Activated naive CD4-positive, alpha-beta T cell treated with anti-CD3 and anti-CD28 coated beads for 36 hours (primary cell): ENCODE results near the gene CDH24. TPM values are rescaled to one million over a fixed set of nuclear protein-coding genes. Genes with fewer than 3 reads are reported as not detected.
"Not testable (repeated sequence)": the region's sequence is repeated elsewhere in the genome, so short reads cannot be mapped to it uniquely, and the experiment has no call there.

ENCODE experiments used
- CTCF ChIA-PET: fragments of 350-600 bp; sonication (Branson Sonifier 250); formaldehyde crosslinking; loops from one replicate; lab custom pipeline; 2021; ENCODE audit warnings: antibody characterized with exemption; lab: Charles Lee
- DNase-seq: peaks from one replicate; pipeline ENCODE4 v3.0.0-alpha.2; 2020
- H3K27ac Mint-ChIP-seq: one replicate; pipeline ENCODE4 v1.8.0; 2021; ENCODE audit warnings: mild to moderate bottlenecking, mixed read lengths
- H3K27me3 Mint-ChIP-seq: one replicate; pipeline ENCODE4 v1.8.0; 2021; ENCODE audit warnings: low read depth, mixed read lengths
- H3K36me3 Mint-ChIP-seq: one replicate; pipeline ENCODE4 v1.8.0; 2021; ENCODE audit warnings: low read depth, mixed read lengths
- H3K4me1 Mint-ChIP-seq: one replicate; pipeline ENCODE4 v1.8.0; 2021; ENCODE audit warnings: low read depth, mixed read lengths
- H3K4me3 Mint-ChIP-seq: one replicate; pipeline ENCODE4 v1.8.0; 2021; ENCODE audit warnings: mild to moderate bottlenecking, moderate library complexity, mixed read lengths
- H3K9me3 Mint-ChIP-seq: one replicate; pipeline ENCODE4 v1.8.0; 2021; ENCODE audit warnings: mixed read lengths
- intact Hi-C: fragments of 100-400 bp; cut with micrococcal nuclease; formaldehyde crosslinking; loops from one replicate; pipeline ENCODE4 v1.15.1; 2023
- total RNA-seq, 2 experiments: library from RNA; stranded (reverse); gene quantifications; one replicate each; pipeline ENCODE4 v1.2.3, GENCODE V29; 2021

CDH24 gene
- total RNA-seq, 2 experiments from 2014 or later = 1.3 to 1.4 TPM

DNA sequence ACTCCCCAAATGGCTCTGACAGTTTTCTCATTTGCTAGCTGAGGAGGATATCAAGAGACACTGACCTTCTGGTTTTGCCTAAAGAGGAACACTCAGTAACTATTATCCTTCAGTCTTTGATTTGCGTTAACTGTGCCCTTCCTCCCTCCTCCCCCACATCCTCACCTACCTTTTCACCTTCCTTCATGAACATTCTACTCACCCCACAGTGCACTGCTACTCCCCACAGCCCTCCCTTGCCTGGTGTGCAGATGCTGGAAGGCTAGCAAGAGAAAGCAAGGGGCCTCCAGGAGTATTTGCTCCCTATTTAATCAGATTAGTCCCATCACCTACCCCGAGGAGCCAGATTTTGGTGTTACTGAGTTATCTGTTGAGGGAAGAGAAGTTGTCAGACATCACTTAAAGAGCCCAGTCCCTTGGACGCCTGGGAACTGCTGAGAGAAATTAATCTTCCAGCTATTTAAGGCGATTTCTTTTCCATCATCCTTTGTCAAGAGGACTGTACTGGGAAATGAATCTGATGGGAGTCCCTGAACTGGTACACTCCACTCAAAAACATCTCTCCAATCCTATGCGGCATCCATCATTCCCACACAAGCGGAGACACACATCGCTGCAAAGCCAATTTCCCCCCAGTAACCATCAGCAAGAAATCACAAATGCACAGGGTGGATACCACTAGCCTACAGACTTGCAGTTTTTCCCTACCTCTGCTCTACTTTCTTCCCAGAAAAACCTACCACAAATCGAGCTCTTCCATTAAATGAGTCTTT lies 34.1 kb downstream of the CDH24 start:
- intact Hi-C loops = no loop called here
- DNase-seq = no peak

GRCh38 chr14:23021889-23022442 lies 35.4 kb downstream of the CDH24 start:
- H3K36me3 Mint-ChIP-seq = peaks cover 35% of the 10 kb centered on the region
- H3K27me3 Mint-ChIP-seq = no peaks in the 10 kb centered on the region
- CTCF ChIA-PET = interaction anchor here (0.7 to 3.0 kb wide), 12 partner anchors 8 to 92 kb away, joined by 3 to 24 read pairs (median 4); no protein-coding TSS in a partner anchor
- no peak for DNase-seq
- H3K4me1 Mint-ChIP-seq = peaks cover 60% of the 10 kb centered on the region
- intact Hi-C loops = no loop called here
- H3K9me3 Mint-ChIP-seq = no peaks in the 10 kb centered on the region
- H3K4me3 Mint-ChIP-seq = peak overlapping the region; percentile 53
- peak overlapping the region; percentile 78 for H3K27ac Mint-ChIP-seq

More for the DNA sequence above, 34.1 kb downstream of the CDH24 start:
- H3K36me3 Mint-ChIP-seq = peaks cover 42% of the 10 kb centered on the region
- H3K27ac Mint-ChIP-seq = peak overlapping the region; percentile 74
- peaks cover 65% of the 10 kb centered on the region for H3K4me1 Mint-ChIP-seq
- H3K27me3 Mint-ChIP-seq = no peaks in the 10 kb centered on the region
- H3K4me3 Mint-ChIP-seq = no peak overlapping the region
- CTCF ChIA-PET = interaction anchor here (0.6 to 3.0 kb wide), 9 partner anchors 10 to 46 kb away, joined by 3 to 24 read pairs (median 7); partner anchors contain the start of genes AJUBA and CDH24
- no peaks in the 10 kb centered on the region for H3K9me3 Mint-ChIP-seq

DNA sequence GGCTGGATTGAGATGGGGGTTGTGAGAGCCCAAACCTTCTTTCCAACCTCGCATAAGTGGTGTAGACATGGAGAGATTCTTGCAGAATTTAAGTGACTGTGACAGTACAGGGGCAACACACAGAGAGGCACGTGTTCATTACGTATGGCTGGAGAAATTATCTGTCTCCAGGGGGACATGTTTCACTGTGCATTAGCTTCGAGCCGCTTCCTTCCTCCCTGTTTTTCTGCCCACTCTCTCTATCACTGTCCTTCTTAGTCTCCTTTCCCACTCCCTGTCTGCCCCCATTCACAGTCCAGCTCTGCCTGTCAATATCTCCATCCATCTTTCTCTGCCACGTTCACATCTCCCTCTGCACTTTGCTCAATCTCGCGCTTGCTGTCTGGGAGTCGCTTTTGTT lies 35.9 kb downstream of the CDH24 start:
- CTCF ChIA-PET = interaction anchor here (0.7 to 3.0 kb wide), 10 partner anchors 8 to 92 kb away, joined by 3 to 24 read pairs (median 4); no protein-coding TSS in a partner anchor
- intact Hi-C loops = no loop called here
- Mint-ChIP-seq H3K9me3 (no peaks in the 10 kb centered on the region), H3K27ac (peak overlapping the region; percentile 78), H3K4me1 (peaks cover 61% of the 10 kb centered on the region), H3K27me3 (no peaks in the 10 kb centered on the region), H3K36me3 (peaks cover 35% of the 10 kb centered on the region), H3K4me3 (peak overlapping the region; percentile 53)
- no peak for DNase-seq

- Mint-ChIP-seq H3K27ac (peak overlapping the region; percentile 78), H3K27me3 (no peaks in the 10 kb centered on the region), H3K36me3 (peaks cover 27% of the 10 kb centered on the region), H3K9me3 (no peaks in the 10 kb centered on the region), H3K4me3 (peak overlapping the region; percentile 5), H3K4me1 (peaks cover 57% of the 10 kb centered on the region)
- DNase-seq = no peak
- CTCF ChIA-PET = interaction anchor here (0.7 to 2.0 kb wide), 9 partner anchors 8 to 91 kb away, joined by 3 to 10 read pairs (median 4); no protein-coding TSS in a partner anchor
- intact Hi-C loops = no loop called here
Measured at GRCh38 chr14:23020143-23021128, 36.9 kb downstream of the CDH24 start.

DNA sequence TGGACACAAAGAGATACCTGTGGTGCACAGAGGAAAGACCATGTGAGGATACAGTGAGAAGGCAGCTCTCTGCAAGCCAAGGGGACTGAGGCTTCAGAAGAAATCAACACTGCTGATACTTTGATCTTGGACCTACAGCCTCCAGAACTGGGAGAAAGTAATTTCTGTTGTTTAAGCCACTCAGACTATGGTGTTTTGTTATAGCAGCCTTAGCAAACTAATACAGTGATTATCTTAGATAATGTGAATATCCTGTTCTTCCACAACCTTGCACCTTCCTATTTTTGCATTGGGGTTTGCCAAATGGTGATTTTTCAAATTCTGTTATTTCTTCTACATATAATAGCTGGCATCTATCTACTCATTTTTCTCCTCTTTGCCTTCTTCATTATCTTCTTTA lies 39.2 kb downstream of the CDH24 start:
- Mint-ChIP-seq H3K4me3 (no peak overlapping the region), H3K9me3 (no peaks in the 10 kb centered on the region), H3K27ac (no peak overlapping the region), H3K27me3 (no peaks in the 10 kb centered on the region), H3K36me3 (peaks cover 7% of the 10 kb centered on the region), H3K4me1 (peaks cover 39% of the 10 kb centered on the region)
- CTCF ChIA-PET = no interaction called here
- DNase-seq = no peak
- intact Hi-C loops = no loop called here

DNA sequence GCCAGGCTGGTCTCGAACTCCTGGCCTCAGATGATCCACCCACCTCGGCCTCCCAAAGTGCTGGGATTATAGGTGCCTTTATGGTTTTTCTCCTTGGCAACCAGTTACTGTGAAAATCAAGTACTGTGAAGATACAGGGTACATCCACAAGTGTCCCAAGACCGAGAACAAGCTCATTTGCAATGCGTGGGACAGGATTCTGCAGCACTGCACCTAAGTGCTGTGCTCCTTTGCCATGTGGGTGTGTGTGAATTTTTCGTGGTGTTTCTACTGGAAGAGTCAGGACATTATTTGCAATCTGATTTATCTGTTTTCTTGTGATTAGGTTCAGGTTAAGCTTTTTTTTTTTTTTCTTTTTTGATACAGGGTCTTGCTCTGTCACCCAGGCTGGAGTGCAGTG lies 40.2 kb downstream of the CDH24 start:
- no peak for DNase-seq
- Mint-ChIP-seq H3K9me3 (no peaks in the 10 kb centered on the region), H3K4me1 (peaks cover 30% of the 10 kb centered on the region), H3K27ac (no peak overlapping the region), H3K27me3 (no peaks in the 10 kb centered on the region), H3K4me3 (no peak overlapping the region), H3K36me3 (peaks cover 2% of the 10 kb centered on the region)
- CTCF ChIA-PET = interaction anchor here (0.6 to 1.6 kb wide), 4 partner anchors 10 to 43 kb away, joined by 3 to 8 read pairs (median 4); no protein-coding TSS in a partner anchor
- intact Hi-C loops = no loop called here

GRCh38 chr14:23015618-23016017 lies 41.7 kb downstream of the CDH24 start:
- H3K4me3 Mint-ChIP-seq = peak overlapping the region; percentile 39
- peaks cover 15% of the 10 kb centered on the region for H3K4me1 Mint-ChIP-seq
- no peaks in the 10 kb centered on the region for H3K27me3 Mint-ChIP-seq
- CTCF ChIA-PET = interaction anchor here (0.7 to 2.5 kb wide), 5 partner anchors 9 to 52 kb away, joined by 3 to 8 read pairs (median 3); no protein-coding TSS in a partner anchor
- no peaks in the 10 kb centered on the region for H3K9me3 Mint-ChIP-seq
- no peak for DNase-seq
- H3K36me3 Mint-ChIP-seq = no peaks in the 10 kb centered on the region
- H3K27ac Mint-ChIP-seq = peak overlapping the region; percentile 60
- intact Hi-C loops = no loop called here

DNA sequence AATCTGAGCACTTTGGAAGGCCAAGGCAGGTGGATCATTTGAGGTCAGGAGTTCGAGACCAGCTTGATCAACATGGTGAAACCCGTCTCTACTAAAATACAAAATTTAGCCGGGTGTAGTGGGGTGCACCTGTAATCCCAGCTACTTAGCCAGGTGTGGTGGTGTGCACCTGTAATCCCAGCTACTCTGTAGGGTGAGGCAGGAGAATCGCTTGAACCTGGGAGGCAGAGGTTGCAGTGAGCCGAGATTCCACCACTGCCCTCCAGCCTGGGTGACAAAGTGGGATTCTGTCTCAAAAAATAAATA lies 43.6 kb downstream of the CDH24 start:
- H3K9me3 Mint-ChIP-seq, H3K4me3 Mint-ChIP-seq, DNase-seq, H3K27me3 Mint-ChIP-seq, intact Hi-C loops, H3K27ac Mint-ChIP-seq, H3K36me3 Mint-ChIP-seq: not testable (repeated sequence)
- CTCF ChIA-PET = interaction anchor here (0.9 kb wide), 1 partner anchor 8 kb away, joined by 4 read pairs; no protein-coding TSS in a partner anchor
- H3K4me1 Mint-ChIP-seq = peaks cover 16% of the 10 kb centered on the region

DNA sequence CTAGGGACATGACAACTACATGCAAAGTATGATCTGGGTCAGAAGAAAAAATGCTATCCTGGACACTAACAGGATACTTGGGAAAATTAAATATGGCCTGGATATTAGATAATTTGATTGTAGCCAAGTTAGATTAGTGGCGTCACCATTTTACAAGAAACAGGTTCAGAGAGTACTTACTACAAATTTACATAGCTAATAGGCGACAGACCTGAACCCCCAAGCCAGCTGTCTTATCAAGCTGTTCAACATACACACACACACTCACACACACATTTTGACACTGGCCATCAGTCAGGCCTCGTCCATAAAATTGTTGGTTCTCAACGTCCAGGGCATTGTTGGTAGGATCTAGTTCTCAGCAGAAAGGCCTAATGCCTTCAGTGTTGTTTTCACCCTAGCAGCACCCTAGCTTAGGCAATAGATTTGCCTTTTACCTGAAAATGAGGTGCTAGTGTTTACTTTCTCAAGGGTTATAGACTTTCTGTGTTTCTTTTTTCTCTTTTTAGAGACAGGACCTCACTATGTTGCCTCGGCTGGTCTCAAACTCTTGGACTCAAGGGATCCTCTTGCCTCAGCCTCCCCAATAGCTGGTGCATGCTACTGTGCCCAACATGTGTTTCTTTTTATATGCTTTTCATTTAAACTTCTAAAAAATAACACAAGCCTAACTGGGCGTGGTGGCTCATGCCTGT lies 44.1 kb downstream of the CDH24 start:
- Mint-ChIP-seq H3K9me3 (no peaks in the 10 kb centered on the region), H3K4me3 (no peak overlapping the region)

DNA sequence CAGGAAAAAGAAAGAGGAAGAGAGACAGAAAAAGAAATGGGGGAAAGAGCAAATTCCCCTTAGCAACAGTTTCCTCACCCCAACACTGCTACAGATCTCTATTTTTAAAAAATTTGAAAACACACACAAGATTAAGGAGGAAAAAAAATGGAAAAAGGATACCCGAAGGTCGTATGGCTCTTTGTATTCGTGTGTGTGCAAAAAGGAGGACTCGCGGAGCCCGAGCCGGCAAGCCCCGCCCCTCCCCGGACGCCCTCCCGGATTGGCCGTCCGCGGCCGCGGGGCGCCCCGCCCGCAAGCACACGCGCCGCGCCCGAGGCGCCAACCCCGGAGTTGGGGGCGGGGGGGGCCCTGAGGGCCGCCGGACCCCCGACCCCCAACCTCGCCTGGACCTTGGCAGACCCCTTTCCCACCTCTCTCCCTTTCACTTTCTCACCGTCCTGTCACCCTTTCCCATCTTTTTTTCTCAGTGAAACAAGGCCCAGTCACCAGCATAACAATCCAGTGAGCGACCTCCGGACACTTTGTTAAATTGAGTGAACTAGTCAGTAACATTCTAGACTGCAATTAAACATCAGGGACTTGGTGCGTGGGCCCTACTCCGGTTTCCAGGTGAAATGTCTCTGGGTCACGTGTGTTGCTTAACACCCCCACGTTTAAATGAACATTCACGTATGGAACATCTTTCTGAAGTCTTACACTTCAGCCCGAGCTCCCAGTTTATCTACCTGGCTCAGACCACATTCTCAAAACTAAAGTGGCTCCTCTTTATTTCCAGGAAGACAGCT lies 47.2 kb downstream of the CDH24 start, which contains the start of gene C14orf93:
Gene C14orf93 (minus strand): TSS at position 205 of the 788 bp plus-strand sequence. CDS start 11,120 bp downstream, outside the sequence.
- peak within 1 kb of the TSS; percentile 97 for H3K4me3 Mint-ChIP-seq
- H3K36me3 Mint-ChIP-seq = peaks cover 4% of the 10 kb centered on the region
- DNase-seq = peak; percentile 90
- peak within 1 kb of the TSS; percentile 98 for H3K27ac Mint-ChIP-seq
- no peaks in the 10 kb centered on the region for H3K27me3 Mint-ChIP-seq
- CTCF ChIA-PET = interaction anchor here (0.6 to 2.2 kb wide), 8 partner anchors 14 to 100 kb away, joined by 3 to 11 read pairs (median 4); partner anchors contain the start of gene PSMB5
- H3K9me3 Mint-ChIP-seq = no peaks in the 10 kb centered on the region
- intact Hi-C loops = loop anchor here (5.0 to 10.0 kb wide), 2 partner anchors 1105 to 1743 kb away; partner anchors contain the start of genes DCAF11, HNRNPC and NRL
- H3K4me1 Mint-ChIP-seq = peaks cover 32% of the 10 kb centered on the region

More for the DNA sequence above, 44.1 kb downstream of the CDH24 start:
- Mint-ChIP-seq H3K4me1 (peaks cover 21% of the 10 kb centered on the region), H3K36me3 (no peaks in the 10 kb centered on the region), H3K27ac (no peak overlapping the region), H3K27me3 (no peaks in the 10 kb centered on the region)
- CTCF ChIA-PET = interaction anchor here (0.9 kb wide), 2 partner anchors 9 to 41 kb away, joined by 3 to 4 read pairs; no protein-coding TSS in a partner anchor
- intact Hi-C loops = no loop called here
- DNase-seq = no peak
